IMR-90 (cell line): ENCODE results near the gene GRIN2D. TPM values are rescaled to one million over a fixed set of nuclear protein-coding genes. Genes with fewer than 3 reads are reported as not detected.
A peak's percentile ranks its signal among the peaks of the same experiment; 100 is the strongest.

Experiments
- ATAC-seq: fragments of 200-7000 bp; cut with Tn5 transposase; 2 replicates; pipeline ENCODE4 v1.9.1; 2020; ENCODE audit warnings: low read depth, mild to moderate bottlenecking, moderate library complexity
- BruUV-seq: library from RNA; stranded (reverse); fragments of 400-500 nt; replicated peaks from 2 replicates; lab custom pipeline; 2021; lab: Mats Ljungman, UMichigan
- CTCF ChIA-PET: fragments of 300-600 bp; formaldehyde crosslinking; extraction: SDS; loops from one replicate; lab custom pipeline; 2021; ENCODE audit warnings: antibody characterized with exemption; lab: Yijun Ruan, JAX
- POLR2A ChIA-PET: fragments of 300-600 bp; sonication (Branson Sonifier 250); formaldehyde crosslinking; loops from one replicate; lab custom pipeline; 2022; ENCODE audit warnings: antibody characterized with exemption; ENCODE audit not compliant: unreplicated experiment; lab: Charles Lee
- DNase-seq: peaks from one replicate; pipeline ENCODE4 v3.0.0; 2013
- H2AFZ ChIP-seq: replicated peaks from 2 replicates; pipeline ENCODE3; 2013; ENCODE audit warnings: low read length, mild to moderate bottlenecking; ENCODE audit not compliant: poor library complexity
- H2AK5ac ChIP-seq: 2 replicates; pipeline ENCODE4 v1.6.1; 2013; ENCODE audit warnings: low read depth, low read length, inconsistent platforms
- H2AK9ac ChIP-seq: replicated peaks from 2 replicates; pipeline ENCODE3; 2013; ENCODE audit warnings: mild to moderate bottlenecking, low read depth, low read length, moderate library complexity; ENCODE audit not compliant: poor library complexity
- H2BK120ac ChIP-seq: 2 replicates; pipeline ENCODE4 v1.6.1; 2013; ENCODE audit warnings: low read depth, low read length, inconsistent platforms
- H2BK15ac ChIP-seq: 3 replicates; pipeline ENCODE4 v1.6.1; 2013; ENCODE audit warnings: low read depth, low read length, inconsistent platforms
- H2BK20ac ChIP-seq: 2 replicates; pipeline ENCODE4 v1.6.1; 2013; ENCODE audit warnings: low read depth, mild to moderate bottlenecking, inconsistent platforms, low read length, moderate library complexity
- H2BK5ac ChIP-seq: 2 replicates; pipeline ENCODE4 v1.6.1; 2013; ENCODE audit warnings: mild to moderate bottlenecking, low read depth, low read length, inconsistent platforms; ENCODE audit not compliant: poor library complexity, severe bottlenecking
- H3K14ac ChIP-seq: replicated peaks from 2 replicates; pipeline ENCODE4 v1.6.1; 2013; ENCODE audit warnings: low read depth, low read length, inconsistent platforms
- H3K18ac ChIP-seq: 2 replicates; pipeline ENCODE4 v1.6.1; 2013; ENCODE audit warnings: low read depth, low read length, control low read depth
- H3K23ac ChIP-seq: 2 replicates; pipeline ENCODE4 v1.6.1; 2013; ENCODE audit warnings: low read depth, low read length, inconsistent platforms
- H3K27ac ChIP-seq: 2 replicates; pipeline ENCODE4 v1.5.1; 2013; ENCODE audit warnings: mild to moderate bottlenecking, control low read depth, low read length; ENCODE audit not compliant: insufficient read depth
- H3K27me3 ChIP-seq: 2 replicates; pipeline ENCODE4 v1.6.1; 2013; ENCODE audit warnings: low read length; ENCODE audit not compliant: control insufficient read depth, insufficient read depth
- H3K36me3 ChIP-seq: 2 replicates; pipeline ENCODE4 v1.6.1; 2013; ENCODE audit warnings: low read length, mixed read lengths; ENCODE audit not compliant: control insufficient read depth, insufficient read depth
- H3K4ac ChIP-seq: 2 replicates; pipeline ENCODE4 v1.6.1; 2013; ENCODE audit warnings: low read depth, low read length, inconsistent platforms
- H3K4me1 ChIP-seq: 2 replicates; pipeline ENCODE4 v1.6.1; 2013; ENCODE audit warnings: low read length, mixed read lengths; ENCODE audit not compliant: control insufficient read depth, insufficient read depth
- H3K4me2 ChIP-seq: 2 replicates; pipeline ENCODE4 v1.6.1; 2013; ENCODE audit warnings: low read depth, mild to moderate bottlenecking, control low read depth, low read length, moderate library complexity
- H3K4me3 ChIP-seq: 2 replicates; pipeline ENCODE4 v1.5.1; 2013; ENCODE audit warnings: low read depth, mild to moderate bottlenecking, control low read depth, low read length, moderate library complexity; ENCODE audit not compliant: insufficient read depth
- H3K56ac ChIP-seq: 2 replicates; pipeline ENCODE4 v1.6.1; 2013; ENCODE audit warnings: low read length, inconsistent platforms; ENCODE audit not compliant: insufficient read depth; ENCODE audit errors: extremely low read depth
- H3K79me1 ChIP-seq, 2 experiments: 2 replicates each; pipeline ENCODE4 v1.6.1; 2013; ENCODE audit warnings: low read length in 2 of 2, inconsistent platforms in 1 of 2, low read depth in 1 of 2
- H3K9ac ChIP-seq: 2 replicates; pipeline ENCODE4 v1.6.1; 2013; ENCODE audit warnings: low read depth, low read length, control low read depth
- H3K9me1 ChIP-seq: 2 replicates; pipeline ENCODE4 v1.6.1; 2013; ENCODE audit warnings: low read length, inconsistent platforms; ENCODE audit not compliant: insufficient read depth
- H3K9me3 ChIP-seq: 2 replicates; pipeline ENCODE4 v1.6.1; 2013; ENCODE audit warnings: low read length; ENCODE audit not compliant: control insufficient read depth, insufficient read depth
- H4K20me1 ChIP-seq: 2 replicates; pipeline ENCODE4 v1.6.1; 2013; ENCODE audit warnings: low read length, inconsistent platforms; ENCODE audit not compliant: insufficient read depth
- H4K5ac ChIP-seq: 2 replicates; pipeline ENCODE4 v1.6.1; 2013; ENCODE audit warnings: mild to moderate bottlenecking, low read depth, low read length, control low read depth
- H4K8ac ChIP-seq, 2 experiments: 2 replicates each; pipeline ENCODE4 v1.6.1; 2013; ENCODE audit warnings: low read depth in 2 of 2, low read length in 2 of 2, control low read depth in 1 of 2, inconsistent platforms in 1 of 2
- H4K91ac ChIP-seq: 2 replicates; pipeline ENCODE4 v1.6.1; 2013; ENCODE audit warnings: low read depth, low read length, inconsistent platforms; ENCODE audit not compliant: insufficient read depth
- BHLHE40 ChIP-seq: fragments of 150-350 bp; IDR thresholded peaks from 2 replicates; pipeline ENCODE4 v1.6.1; 2016; ENCODE audit warnings: mild to moderate bottlenecking, low read depth, low read length
- CEBPB ChIP-seq: IDR thresholded peaks from 2 replicates; pipeline ENCODE4 v1.6.1; 2012; ENCODE audit warnings: low read depth, low read length, improper control_type of control experiment
- CHD1 ChIP-seq: IDR thresholded peaks from 2 replicates; pipeline ENCODE4 v1.6.1; 2012; ENCODE audit warnings: low read depth, low read length, improper control_type of control experiment
- MAFK ChIP-seq: IDR thresholded peaks from 2 replicates; pipeline ENCODE4 v1.6.1; 2012; ENCODE audit warnings: low read depth, low read length, improper control_type of control experiment
- MAZ ChIP-seq: IDR thresholded peaks from 2 replicates; pipeline ENCODE4 v1.6.1; 2012; ENCODE audit warnings: low read depth, mild to moderate bottlenecking, low read length, improper control_type of control experiment, moderate library complexity, borderline replicate concordance
- MXI1 ChIP-seq: IDR thresholded peaks from 2 replicates; pipeline ENCODE4 v1.6.1; 2012; ENCODE audit warnings: low read depth, mild to moderate bottlenecking, low read length, moderate library complexity, borderline replicate concordance
- NFE2L2 ChIP-seq: fragments of 150-350 bp; IDR thresholded peaks from 2 replicates; pipeline ENCODE4 v1.6.1; 2016; ENCODE audit warnings: low read depth, mild to moderate bottlenecking, low read length
- POLR2A ChIP-seq: IDR thresholded peaks from 2 replicates; pipeline ENCODE4 v1.6.1; 2012; ENCODE audit warnings: mild to moderate bottlenecking, low read depth, low read length
- RCOR1 ChIP-seq: IDR thresholded peaks from 2 replicates; pipeline ENCODE4 v1.6.1; 2012; ENCODE audit warnings: mild to moderate bottlenecking, low read length, improper control_type of control experiment; ENCODE audit not compliant: insufficient replicate concordance
- RFX5 ChIP-seq: IDR thresholded peaks from 2 replicates; pipeline ENCODE4 v1.8.0; 2012; ENCODE audit warnings: low read depth, mild to moderate bottlenecking, low read length, moderate library complexity
- WGBS, 2 experiments: methylation state at CpG; one replicate each; pipeline versions ENCODE4 v1.1.5 to v1.1.7; 2013; ENCODE audit warnings: missing lambda C conversion rate in 2 of 2; ENCODE audit not compliant: insufficient read length in 1 of 2; ENCODE audit errors: extremely low coverage in 2 of 2; 5-methylcytosine and 5-hydroxymethylcytosine counted together
- dilution Hi-C: fragments of 300-500 bp; cut with HindIII; formaldehyde crosslinking; loops from one replicate; pipeline ENCODE4 v1.14.3; 2018; ENCODE audit warnings: low sequenced_read_pairs; ENCODE audit not compliant: unreplicated experiment
- in situ Hi-C: fragments of 300-500 bp; cut with MboI; formaldehyde crosslinking; loops from 3 replicates; pipeline ENCODE4 v1.14.3; 2019; ENCODE audit warnings: low sequenced_read_pairs, inconsistent platforms, mixed read lengths
- intact Hi-C: fragments of 100-400 bp; cut with micrococcal nuclease; formaldehyde crosslinking; loops from 2 replicates; pipeline ENCODE4 v1.10.0; 2022
- polyA plus RNA-seq, 3 experiments: library from polyadenylated mRNA; depleted of rRNA; stranded (reverse); fragments of >200 nt; gene quantifications; 2 replicates each; pipeline ENCODE4 v1.2.3, GENCODE V29; 2012; ENCODE audit warnings: low replicate concordance in 1 of 3
- total RNA-seq: library from RNA; depleted of rRNA; stranded (reverse); fragments of >200 nt; gene quantifications from 2 replicates; pipeline ENCODE4 v1.2.3, GENCODE V29; 2012
- TF ChIP-seq, protein P1 (sequence below): fragments of 150-350 bp; IDR thresholded peaks from 2 replicates; pipeline ENCODE4 v1.6.1; 2017; ENCODE audit warnings: mild to moderate bottlenecking, antibody characterized with exemption, low read length, low read depth
- TF ChIP-seq, protein P2 (sequence below): conservative IDR thresholded peaks from 2 replicates; pipeline ENCODE4 v1.5.1; 2012; ENCODE audit warnings: mild to moderate bottlenecking, low read depth, low read length, improper control_type of control experiment

Gene GRIN2D
- total and polyA plus RNA-seq, 2 of the 4 experiments (the other 2 are of a cell fraction): under 0.01 to 0.24 TPM

DNA sequence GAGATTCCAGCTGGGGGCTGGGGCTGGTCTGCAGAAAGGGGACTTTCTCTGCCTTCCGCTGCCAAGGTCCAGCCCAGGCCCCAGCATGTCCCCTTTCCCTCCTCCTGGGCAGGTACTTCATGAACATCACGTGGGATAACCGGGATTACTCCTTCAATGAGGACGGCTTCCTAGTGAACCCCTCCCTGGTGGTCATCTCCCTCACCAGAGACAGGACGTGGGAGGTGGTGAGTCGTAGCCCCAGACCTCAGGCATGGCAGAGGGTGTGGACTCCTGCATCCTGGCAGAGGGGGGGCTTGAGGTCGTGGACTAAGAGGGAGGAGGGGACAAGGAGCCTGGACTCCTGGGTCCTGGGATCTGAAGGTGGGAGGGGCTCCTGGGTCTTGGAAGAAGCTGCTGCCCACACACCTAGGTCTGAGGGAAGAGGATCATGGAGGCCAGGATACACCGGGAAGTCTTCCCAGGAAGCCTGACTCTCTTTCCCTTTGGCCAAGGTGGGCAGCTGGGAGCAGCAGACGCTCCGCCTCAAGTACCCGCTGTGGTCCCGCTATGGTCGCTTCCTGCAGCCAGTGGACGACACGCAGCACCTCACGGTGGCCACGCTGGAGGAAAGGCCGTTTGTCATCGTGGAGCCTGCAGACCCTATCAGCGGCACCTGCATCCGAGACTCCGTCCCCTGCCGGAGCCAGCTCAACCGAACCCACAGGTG is 20.6 kb downstream of the GRIN2D start:
- no TSS peak for BruUV-seq
- dilution Hi-C loops: no loop called here

More for the DNA sequence above, 20.6 kb downstream of the GRIN2D start:
- H3K4me2 ChIP-seq: no peak overlapping the region; the same call in 1 of the 2 replicates
- H3K9me1 ChIP-seq: peaks cover 2% of the 10 kb centered on the region; the same call in 1 of the 2 replicates
- H3K9me3 ChIP-seq: no peaks in the 10 kb centered on the region; the same call in 1 of the 2 replicates
- H3K36me3 ChIP-seq: no peaks in the 10 kb centered on the region
- H3K56ac ChIP-seq: no peak overlapping the region
- no peak overlapping the region for H2BK120ac ChIP-seq
- no peak overlapping the region for H2BK5ac ChIP-seq
- TF ChIP-seq BHLHE40 (no peak), CEBPB (no peak), MXI1 (no peak), MAFK (no peak), CHD1 (no peak), RCOR1 (no peak), MAZ (no peak; the same call in 1 of the 2 replicates), RFX5 (no peak), NFE2L2 (no peak), POLR2A (no peak)
- TF ChIP-seq, protein P1, sequence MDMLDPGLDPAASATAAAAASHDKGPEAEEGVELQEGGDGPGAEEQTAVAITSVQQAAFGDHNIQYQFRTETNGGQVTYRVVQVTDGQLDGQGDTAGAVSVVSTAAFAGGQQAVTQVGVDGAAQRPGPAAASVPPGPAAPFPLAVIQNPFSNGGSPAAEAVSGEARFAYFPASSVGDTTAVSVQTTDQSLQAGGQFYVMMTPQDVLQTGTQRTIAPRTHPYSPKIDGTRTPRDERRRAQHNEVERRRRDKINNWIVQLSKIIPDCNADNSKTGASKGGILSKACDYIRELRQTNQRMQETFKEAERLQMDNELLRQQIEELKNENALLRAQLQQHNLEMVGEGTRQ: no peak
- TF ChIP-seq, protein P2, sequence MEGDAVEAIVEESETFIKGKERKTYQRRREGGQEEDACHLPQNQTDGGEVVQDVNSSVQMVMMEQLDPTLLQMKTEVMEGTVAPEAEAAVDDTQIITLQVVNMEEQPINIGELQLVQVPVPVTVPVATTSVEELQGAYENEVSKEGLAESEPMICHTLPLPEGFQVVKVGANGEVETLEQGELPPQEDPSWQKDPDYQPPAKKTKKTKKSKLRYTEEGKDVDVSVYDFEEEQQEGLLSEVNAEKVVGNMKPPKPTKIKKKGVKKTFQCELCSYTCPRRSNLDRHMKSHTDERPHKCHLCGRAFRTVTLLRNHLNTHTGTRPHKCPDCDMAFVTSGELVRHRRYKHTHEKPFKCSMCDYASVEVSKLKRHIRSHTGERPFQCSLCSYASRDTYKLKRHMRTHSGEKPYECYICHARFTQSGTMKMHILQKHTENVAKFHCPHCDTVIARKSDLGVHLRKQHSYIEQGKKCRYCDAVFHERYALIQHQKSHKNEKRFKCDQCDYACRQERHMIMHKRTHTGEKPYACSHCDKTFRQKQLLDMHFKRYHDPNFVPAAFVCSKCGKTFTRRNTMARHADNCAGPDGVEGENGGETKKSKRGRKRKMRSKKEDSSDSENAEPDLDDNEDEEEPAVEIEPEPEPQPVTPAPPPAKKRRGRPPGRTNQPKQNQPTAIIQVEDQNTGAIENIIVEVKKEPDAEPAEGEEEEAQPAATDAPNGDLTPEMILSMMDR: no peak
- ATAC-seq (peak; percentile 64), DNase-seq (peak; percentile 43)
- intact Hi-C loops: no loop called here
- no peak overlapping the region for H3K23ac ChIP-seq
- no peak overlapping the region for H3K4me3 ChIP-seq
- H4K91ac ChIP-seq: no peak overlapping the region
- no peak overlapping the region; the same call in 1 of the 2 replicates for H2BK20ac ChIP-seq
- H3K79me1 ChIP-seq: no peaks in the 10 kb centered on the region; a peak in 1 of 4 replicates
- H3K4me1 ChIP-seq: peaks cover 7% of the 10 kb centered on the region
- H4K8ac ChIP-seq: no peak overlapping the region
- WGBS, 2 experiments: 38% methylated on average over 15 of the region's 24 CpGs; no CpG with 5 or more reads in 1 of the 2 experiments
- in situ Hi-C loops: no loop called here
- H3K9ac ChIP-seq: no peak overlapping the region
- H3K14ac ChIP-seq: no peak overlapping the region
- no peak overlapping the region for H3K27ac ChIP-seq
- H4K20me1 ChIP-seq: no peaks in the 10 kb centered on the region
- H3K27me3 ChIP-seq: peaks cover 4% of the 10 kb centered on the region; the same call in 1 of the 2 replicates
- ChIA-PET CTCF (interaction anchor here (0.6 to 1.0 kb wide), 2 partner anchors 21 to 31 kb away, joined by 3 to 4 read pairs; no protein-coding TSS in a partner anchor), POLR2A (no interaction called here)
- no peak overlapping the region for H3K18ac ChIP-seq
- no peak overlapping the region for H3K4ac ChIP-seq
- no peak overlapping the region for H4K5ac ChIP-seq
- no peak overlapping the region for H2AK9ac ChIP-seq
- peak overlapping the region; percentile 89 for H2AFZ ChIP-seq
- no peak overlapping the region for H2BK15ac ChIP-seq
- H2AK5ac ChIP-seq: 0 out of 2 replicates have a peak overlapping the region, but pooled peaks have one; percentile 4
